ENCODE results near the gene SLAIN1. TPM values are rescaled to one million over a fixed set of nuclear protein-coding genes. Genes with fewer than 3 reads are reported as not detected.

SLAIN1 gene
- total and polyA plus RNA-seq, 2 of the 13 experiments (the other 11 are each of a cell fraction or from before 2014, with no cell fraction given) = 1.2 to 4.5 TPM

- no peaks in the 10 kb centered on the region for H4K20me1 ChIP-seq (ENCODE audit: insufficient read depth, low read length)
- POLR2A ChIA-PET = no interaction called here
- TF ChIP-seq HMGXB3 (CRISPR knock-in tag; IDR thresholded peaks at IDR 0.05; ENCODE audit: borderline replicate concordance) (no peak), ARNT (IDR thresholded peaks at IDR 0.05) (no peak), ZNF34 (CRISPR knock-in tag; IDR thresholded peaks at IDR 0.05; ENCODE audit: borderline replicate concordance) (no peak), ZHX1 (CRISPR knock-in tag; IDR thresholded peaks at IDR 0.05; ENCODE audit: low read depth) (no peak), CTCF (CRISPR knock-in tag; IDR thresholded peaks at IDR 0.05) (no peak), MEIS2 (CRISPR knock-in tag; IDR thresholded peaks at IDR 0.05) (no peak), PAWR (CRISPR knock-in tag; IDR thresholded peaks at IDR 0.05; ENCODE audit: borderline replicate concordance) (no peak), SMC3 (IDR thresholded peaks at IDR 0.05; ENCODE audit: low read length) (no peak), STAG1 (CRISPR knock-in tag; IDR thresholded peaks at IDR 0.05) (no peak), HHEX (CRISPR knock-in tag; IDR thresholded peaks at IDR 0.05) (no peak)
These were observed 1.7 kb downstream of the SLAIN1 start for GRCh38 chr13:77699059-77699680.

More at GRCh38 chr13:77699059-77699680, 1.7 kb downstream of the SLAIN1 start:
- Histone ChIP-seq H3K9ac (ENCODE audit: insufficient read depth, low read depth, low read length) (no peak overlapping the region), H3K27ac (ENCODE audit: extremely low read length, insufficient read depth, low read length) (no peak overlapping the region), H3K9me3 (ENCODE audit: low read length) (no peaks in the 10 kb centered on the region), H3K4me3 (replicated peaks in 1 of 3; ENCODE audit: insufficient read depth in 1 of 3, low read depth in 2 of 3, low read length in 3 of 3) (peak overlapping the region; percentile 50 to 76 (median 58); a peak in 5 of 6 replicates), H3K4me1 (ENCODE audit: insufficient read depth, low read length) (no peaks in the 10 kb centered on the region; the same call in 1 of the 2 replicates), H3K4me2 (ENCODE audit: low read depth, low read length) (peak overlapping the region; percentile 96), H2AFZ (ENCODE audit: low read length) (no peak overlapping the region), H3K79me2 (ENCODE audit: insufficient read depth, low read length) (no peaks in the 10 kb centered on the region), H3K27me3 (ENCODE audit: control insufficient read depth in 1 of 2, insufficient read depth in 2 of 2, low read length in 2 of 2) (peaks cover 3 to 21% of the 10 kb centered on the region in 2 experiments; a peak in 3 of 5 replicates), H3K36me3 (replicated peaks in 1 of 2; ENCODE audit: control insufficient read depth in 1 of 2, insufficient read depth in 2 of 2, low read length in 2 of 2) (no peaks in the 10 kb centered on the region)
- in situ Hi-C loops (cut with HindIII; ENCODE audit: extremely low pct_ligation_motif_present, low pct_unique_long_range_greater_than_20kb) (no loop called here), intact Hi-C loops (cut with micrococcal nuclease; ENCODE audit: unreplicated experiment) (loop anchor here (5.0 kb wide), 1 partner anchor 372 kb away; the partner anchor contains the start of gene MYCBP2)
- no TSS peak for BruUV-seq (replicated peaks)
- DNase-seq (ENCODE audit: low spot score) = no peak
- ATAC-seq = no peak
- CTCF ChIA-PET (ENCODE audit: low intra/inter-chr PET ratio, low total read pairs) = no interaction called here
- 1% methylated on average over 4 of the region's 4 CpGs for WGBS (ENCODE audit: low lambda C conversion rate)
- no peak for FAIRE-seq

All from HepG2 (cell line).